H9 (cell line): ENCODE data around the gene CERS5. TPM values are rescaled to one million over a fixed set of nuclear protein-coding genes. Genes with fewer than 3 reads are reported as not detected.

Source experiments
- DNase-seq: peaks from one replicate; pipeline ENCODE4 v3.0.0-alpha.2; 2017
- H2AFZ ChIP-seq: one replicate; pipeline ENCODE4 v1.6.1; 2013; ENCODE audit warnings: mild to moderate bottlenecking, low read length, control low read depth, moderate library complexity
- H2AK5ac ChIP-seq: 2 replicates; pipeline ENCODE4 v1.6.1; 2013; ENCODE audit warnings: low read length, control low read depth, mixed read lengths; ENCODE audit not compliant: insufficient read length
- H2BK120ac ChIP-seq: one replicate; pipeline ENCODE4 v1.6.1; 2013; ENCODE audit warnings: low read depth, mild to moderate bottlenecking, low read length, control low read depth, inconsistent platforms; ENCODE audit not compliant: poor library complexity, severe bottlenecking
- H2BK12ac ChIP-seq: 2 replicates; pipeline ENCODE4 v1.6.1; 2013; ENCODE audit warnings: low read length, control low read depth, mixed read lengths, low read depth; ENCODE audit not compliant: insufficient read length
- H2BK15ac ChIP-seq: 2 replicates; pipeline ENCODE4 v1.6.1; 2013; ENCODE audit warnings: low read depth, low read length, control low read depth
- H2BK20ac ChIP-seq: one replicate; pipeline ENCODE4 v1.6.1; 2013; ENCODE audit warnings: low read depth, mild to moderate bottlenecking, low read length, control low read depth, inconsistent platforms; ENCODE audit not compliant: poor library complexity, severe bottlenecking
- H2BK5ac ChIP-seq: 2 replicates; pipeline ENCODE4 v1.6.1; 2013; ENCODE audit warnings: low read length, control low read depth, mixed read lengths; ENCODE audit not compliant: insufficient read length
- H3K14ac ChIP-seq: 2 replicates; pipeline ENCODE4 v1.6.1; 2013; ENCODE audit warnings: low read length, control low read depth; ENCODE audit not compliant: insufficient read depth
- H3K18ac ChIP-seq: 2 replicates; pipeline ENCODE4 v1.6.1; 2013; ENCODE audit warnings: low read depth, mild to moderate bottlenecking, mixed read lengths, low read length, control low read depth; ENCODE audit not compliant: insufficient read length
- H3K23ac ChIP-seq: 2 replicates; pipeline ENCODE4 v1.6.1; 2013; ENCODE audit warnings: low read length, control low read depth, mixed read lengths, low read depth; ENCODE audit not compliant: insufficient read length
- H3K23me2 ChIP-seq: 2 replicates; pipeline ENCODE4 v1.6.1; 2013; ENCODE audit warnings: low read depth, mild to moderate bottlenecking, mixed read lengths, low read length, control low read depth; ENCODE audit not compliant: insufficient read length, poor library complexity, severe bottlenecking
- H3K27ac ChIP-seq: 2 replicates; pipeline ENCODE4 v1.5.1; 2013; ENCODE audit warnings: low read length, control low read depth, mixed read lengths, low read depth; ENCODE audit not compliant: insufficient read length
- H3K27me3 ChIP-seq: 2 replicates; pipeline ENCODE4 v1.6.1; 2013; ENCODE audit warnings: low read length, control low read depth, inconsistent platforms; ENCODE audit not compliant: insufficient read depth
- H3K4ac ChIP-seq: 2 replicates; pipeline ENCODE4 v1.6.1; 2013; ENCODE audit warnings: low read depth, mild to moderate bottlenecking, control low read depth, inconsistent platforms, low read length, moderate library complexity
- H3K4me1 ChIP-seq: 2 replicates; pipeline ENCODE4 v1.6.1; 2013; ENCODE audit warnings: low read length, control low read depth, inconsistent platforms; ENCODE audit not compliant: insufficient read depth
- H3K4me2 ChIP-seq: 2 replicates; pipeline ENCODE4 v1.6.1; 2013; ENCODE audit warnings: low read length, control low read depth, mixed read lengths; ENCODE audit not compliant: insufficient read length, insufficient read depth
- H3K56ac ChIP-seq: 2 replicates; pipeline ENCODE4 v1.6.1; 2013; ENCODE audit warnings: low read depth, mild to moderate bottlenecking, mixed read lengths, low read length, control low read depth; ENCODE audit not compliant: insufficient read length
- H3K79me1 ChIP-seq: 2 replicates; pipeline ENCODE4 v1.6.1; 2013; ENCODE audit warnings: low read depth, mild to moderate bottlenecking, moderate library complexity, low read length, control low read depth, inconsistent platforms; ENCODE audit not compliant: insufficient read depth, poor library complexity, severe bottlenecking
- H3K79me2 ChIP-seq: 2 replicates; pipeline ENCODE4 v1.6.1; 2013; ENCODE audit warnings: low read length, control low read depth, inconsistent platforms; ENCODE audit not compliant: insufficient read depth
- H3K9ac ChIP-seq: 2 replicates; pipeline ENCODE4 v1.6.1; 2013; ENCODE audit warnings: low read length, control low read depth, mixed read lengths; ENCODE audit not compliant: insufficient read length; ENCODE audit errors: extremely low read depth
- H3K9me3 ChIP-seq: one replicate; pipeline ENCODE4 v1.6.1; 2013; ENCODE audit warnings: low read depth, low read length, inconsistent platforms; ENCODE audit not compliant: control insufficient read depth
- H3T11ph ChIP-seq: one replicate; pipeline ENCODE4 v1.6.1; 2013; ENCODE audit warnings: mild to moderate bottlenecking, low read length, control low read depth, inconsistent platforms
- H4K20me1 ChIP-seq: one replicate; pipeline ENCODE4 v1.6.1; 2013; ENCODE audit not compliant: control insufficient read depth, insufficient read length, insufficient read depth
- H4K5ac ChIP-seq: 2 replicates; pipeline ENCODE4 v1.6.1; 2013; ENCODE audit warnings: low read depth, mild to moderate bottlenecking, mixed read lengths, low read length, control low read depth; ENCODE audit not compliant: insufficient read length
- H4K8ac ChIP-seq: replicated peaks from 2 replicates; pipeline ENCODE4 v1.6.1; 2013; ENCODE audit warnings: low read length, control low read depth, mixed read lengths, low read depth; ENCODE audit not compliant: insufficient read length
- H4K91ac ChIP-seq: 2 replicates; pipeline ENCODE4 v1.6.1; 2013; ENCODE audit warnings: low read depth, mild to moderate bottlenecking, moderate library complexity, mixed read lengths, low read length, control low read depth; ENCODE audit not compliant: insufficient read length
- H3K27ac Mint-ChIP-seq, 3 experiments: 2 replicates in 2 of 3; 3 replicates in 1 of 3; pipeline ENCODE4 v1.8.0; 2020 to 2021; ENCODE audit warnings: mixed read lengths in 3 of 3, mild to moderate bottlenecking in 1 of 3, moderate library complexity in 1 of 3
- H3K27me3 Mint-ChIP-seq: 2 replicates; pipeline ENCODE4 v1.8.0; 2021; ENCODE audit warnings: low read depth, mild to moderate bottlenecking, moderate library complexity, mixed read lengths
- H3K36me3 Mint-ChIP-seq, 3 experiments: 2 replicates in 2 of 3; 3 replicates in 1 of 3; pipeline ENCODE4 v1.8.0; 2020 to 2021; ENCODE audit warnings: low read depth in 3 of 3, mixed read lengths in 3 of 3; ENCODE audit not compliant: insufficient read depth in 1 of 3
- H3K4me1 Mint-ChIP-seq, 2 experiments: 2 replicates each; pipeline ENCODE4 v1.8.0; 2020; ENCODE audit warnings: mixed read lengths in 2 of 2
- H3K4me3 Mint-ChIP-seq, 2 experiments: 2 replicates in 1 of 2; 3 replicates in 1 of 2; pipeline ENCODE4 v1.8.0; 2020 to 2021; ENCODE audit warnings: mild to moderate bottlenecking in 2 of 2, mixed read lengths in 2 of 2, moderate library complexity in 1 of 2
- H3K9me3 Mint-ChIP-seq, 2 experiments: 2 replicates in 1 of 2; 3 replicates in 1 of 2; pipeline ENCODE4 v1.8.0; 2020; ENCODE audit warnings: mild to moderate bottlenecking in 2 of 2, mixed read lengths in 2 of 2, moderate library complexity in 1 of 2
- WGBS: extraction: QIAGEN DNeasy Blood & Tissue Kit; methylation state at CpG from one replicate; pipeline ENCODE4 v1.1.7; 2013; ENCODE audit warnings: missing lambda C conversion rate, low lambda C conversion rate, mixed read lengths; ENCODE audit not compliant: insufficient read length; ENCODE audit errors: extremely low coverage; 5-methylcytosine and 5-hydroxymethylcytosine counted together
- total RNA-seq: library from RNA; stranded (reverse); gene quantifications from 2 replicates; pipeline ENCODE4 v1.2.1, GENCODE V29; 2021
- TF ChIP-seq, protein P1 (sequence below): fragments of 200-600 bp; sonication (generic); conservative IDR thresholded peaks from 3 replicates; pipeline ENCODE4 v1.8.0; 2021; ENCODE audit warnings: antibody characterized with exemption, mild to moderate bottlenecking

CERS5 gene
- total RNA-seq, 1 experiment from 2014 or later = 68.8 TPM

DNA sequence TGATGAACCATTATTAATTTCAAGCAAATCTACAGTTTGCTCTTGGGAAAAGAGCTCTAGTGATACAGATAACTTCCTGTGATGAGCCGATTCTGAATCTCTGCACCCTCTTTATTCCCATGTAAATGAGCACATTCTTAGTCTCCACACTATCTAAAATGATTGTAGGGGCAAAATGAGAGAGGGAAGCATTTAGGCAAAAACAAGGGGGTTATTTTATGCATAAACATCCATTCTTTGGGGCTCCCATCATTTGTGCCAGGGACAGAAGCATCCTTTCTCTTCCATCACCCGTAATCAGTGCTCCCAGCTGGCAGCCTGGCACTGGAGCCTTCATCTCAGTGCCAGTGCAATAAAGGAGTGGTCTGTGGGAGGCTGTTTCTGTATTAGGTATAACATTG, 65.0 kb downstream of the CERS5 start:
- H3K79me2 ChIP-seq = no peaks in the 10 kb centered on the region
- no peak overlapping the region for H2BK120ac ChIP-seq
- no peak overlapping the region for H3T11ph ChIP-seq
- H3K27me3 Mint-ChIP-seq = peaks cover 4% of the 10 kb centered on the region
- no peak overlapping the region for H2BK20ac ChIP-seq
- no peaks in the 10 kb centered on the region for H3K9me3 Mint-ChIP-seq
- H3K4me2 ChIP-seq = no peak overlapping the region
- H2BK5ac ChIP-seq = no peak overlapping the region
- H3K4me3 Mint-ChIP-seq = no peak overlapping the region
- no CpG with 5 or more reads among the region's 2 CpGs for WGBS
- no peak for DNase-seq
- no peak overlapping the region for H3K18ac ChIP-seq
- H4K8ac ChIP-seq = no peak overlapping the region
- no peak overlapping the region for H2AFZ ChIP-seq
- H2AK5ac ChIP-seq = no peak overlapping the region
- no peaks in the 10 kb centered on the region for H3K9me3 ChIP-seq
- H3K56ac ChIP-seq = no peak overlapping the region
- H2BK12ac ChIP-seq = no peak overlapping the region
- H3K23me2 ChIP-seq = no peaks in the 10 kb centered on the region
- TF ChIP-seq, protein P1, sequence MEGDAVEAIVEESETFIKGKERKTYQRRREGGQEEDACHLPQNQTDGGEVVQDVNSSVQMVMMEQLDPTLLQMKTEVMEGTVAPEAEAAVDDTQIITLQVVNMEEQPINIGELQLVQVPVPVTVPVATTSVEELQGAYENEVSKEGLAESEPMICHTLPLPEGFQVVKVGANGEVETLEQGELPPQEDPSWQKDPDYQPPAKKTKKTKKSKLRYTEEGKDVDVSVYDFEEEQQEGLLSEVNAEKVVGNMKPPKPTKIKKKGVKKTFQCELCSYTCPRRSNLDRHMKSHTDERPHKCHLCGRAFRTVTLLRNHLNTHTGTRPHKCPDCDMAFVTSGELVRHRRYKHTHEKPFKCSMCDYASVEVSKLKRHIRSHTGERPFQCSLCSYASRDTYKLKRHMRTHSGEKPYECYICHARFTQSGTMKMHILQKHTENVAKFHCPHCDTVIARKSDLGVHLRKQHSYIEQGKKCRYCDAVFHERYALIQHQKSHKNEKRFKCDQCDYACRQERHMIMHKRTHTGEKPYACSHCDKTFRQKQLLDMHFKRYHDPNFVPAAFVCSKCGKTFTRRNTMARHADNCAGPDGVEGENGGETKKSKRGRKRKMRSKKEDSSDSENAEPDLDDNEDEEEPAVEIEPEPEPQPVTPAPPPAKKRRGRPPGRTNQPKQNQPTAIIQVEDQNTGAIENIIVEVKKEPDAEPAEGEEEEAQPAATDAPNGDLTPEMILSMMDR = no peak
- no peak overlapping the region for H3K23ac ChIP-seq
- H2BK15ac ChIP-seq = no peak overlapping the region
- H4K5ac ChIP-seq = no peak overlapping the region
- H3K27ac ChIP-seq = no peak overlapping the region
- no peak overlapping the region for H3K4ac ChIP-seq
- H3K14ac ChIP-seq = no peak overlapping the region
- no peaks in the 10 kb centered on the region for H4K20me1 ChIP-seq
- no peak overlapping the region for H4K91ac ChIP-seq
- H3K9ac ChIP-seq = no peak overlapping the region
- peak overlapping the region in 1 of 3 experiments; percentile 10; a peak in 1 of 7 replicates for H3K27ac Mint-ChIP-seq
- peaks cover 25 to 49% (median 43%) of the 10 kb centered on the region in 3 experiments; a peak in 6 of 7 replicates for H3K36me3 Mint-ChIP-seq
- H3K4me1 Mint-ChIP-seq = peaks cover 45 to 48% of the 10 kb centered on the region in 2 experiments
- no peaks in the 10 kb centered on the region; the same call in 1 of the 2 replicates for H3K4me1 ChIP-seq
- no peaks in the 10 kb centered on the region for H3K27me3 ChIP-seq
- H3K79me1 ChIP-seq = no peaks in the 10 kb centered on the region
